GM23248 (cell line): Measurements from ENCODE around the gene ZNF225. TPM values are rescaled to one million over a fixed set of nuclear protein-coding genes. Genes with fewer than 3 reads are reported as not detected.

ENCODE experiments used
- DNase-seq: peaks from one replicate; pipeline ENCODE4 v3.0.0-alpha.2; 2015
- H2AFZ ChIP-seq: fragments of 200-600 bp; sonication (generic); 2 replicates; pipeline ENCODE4 v1.6.1; 2016; ENCODE audit warnings: antibody characterized with exemption
- H3F3A ChIP-seq: fragments of 200-600 bp; sonication (generic); 2 replicates; pipeline ENCODE4 v1.6.1; 2016; ENCODE audit warnings: mild to moderate bottlenecking, antibody characterized with exemption, mixed run types; ENCODE audit not compliant: insufficient read depth
- H3K27ac ChIP-seq: fragments of 200-600 bp; sonication (generic); 2 replicates; pipeline ENCODE4 v1.5.1; 2016; ENCODE audit warnings: mild to moderate bottlenecking
- H3K27me3 ChIP-seq: fragments of 200-600 bp; sonication (generic); replicated peaks from 2 replicates; pipeline ENCODE4 v1.6.1; 2016; ENCODE audit warnings: mild to moderate bottlenecking; ENCODE audit not compliant: insufficient read depth
- H3K36me3 ChIP-seq: fragments of 200-600 bp; sonication (generic); 2 replicates; pipeline ENCODE4 v1.6.1; 2016; ENCODE audit warnings: low read depth, mild to moderate bottlenecking
- H3K4me1 ChIP-seq: fragments of 200-600 bp; sonication (generic); 2 replicates; pipeline ENCODE4 v1.6.1; 2016; ENCODE audit warnings: mild to moderate bottlenecking; ENCODE audit not compliant: insufficient read depth
- H3K4me2 ChIP-seq: fragments of 200-600 bp; sonication (generic); one replicate; pipeline ENCODE4 v1.6.1; 2016; ENCODE audit warnings: mild to moderate bottlenecking; ENCODE audit not compliant: unreplicated experiment
- H3K4me3 ChIP-seq: fragments of 200-600 bp; sonication (generic); 2 replicates; pipeline ENCODE4 v1.5.1; 2016; ENCODE audit warnings: mild to moderate bottlenecking
- H3K79me2 ChIP-seq: fragments of 200-600 bp; sonication (generic); 2 replicates; pipeline ENCODE4 v1.6.1; 2016; ENCODE audit warnings: mild to moderate bottlenecking; ENCODE audit not compliant: insufficient read depth
- H3K9ac ChIP-seq: fragments of 200-600 bp; sonication (generic); 2 replicates; pipeline ENCODE4 v1.6.1; 2016; ENCODE audit warnings: mild to moderate bottlenecking
- H3K9me2 ChIP-seq: fragments of 200-600 bp; sonication (generic); 2 replicates; pipeline ENCODE4 v1.6.1; 2016; ENCODE audit warnings: mixed run types, mild to moderate bottlenecking, moderate library complexity; ENCODE audit not compliant: insufficient read depth
- H3K9me3 ChIP-seq: fragments of 200-600 bp; sonication (generic); one replicate; pipeline ENCODE4 v1.6.1; 2017; ENCODE audit warnings: low read depth
- H4K20me1 ChIP-seq: fragments of 200-600 bp; sonication (generic); 2 replicates; pipeline ENCODE4 v1.6.0; 2016; ENCODE audit not compliant: insufficient read depth
- EZH2 ChIP-seq: fragments of 200-600 bp; sonication (generic); IDR thresholded peaks from 2 replicates; pipeline ENCODE4 v1.6.1; 2018; ENCODE audit warnings: antibody characterized with exemption, mild to moderate bottlenecking; ENCODE audit not compliant: insufficient read depth, poor library complexity, severe bottlenecking
- EZH2phosphoT487 ChIP-seq: fragments of 200-600 bp; sonication (generic); IDR thresholded peaks from 2 replicates; pipeline ENCODE4 v1.6.1; 2018; ENCODE audit warnings: antibody characterized with exemption, moderate library complexity, mild to moderate bottlenecking, low read depth; ENCODE audit not compliant: insufficient read depth
- WGBS, 2 experiments: methylation state at CpG; one replicate each; pipeline ENCODE4 v1.1.6; 2015 to 2017; ENCODE audit warnings: low lambda C conversion rate in 2 of 2, low coverage in 1 of 2; ENCODE audit errors: missing lambda C conversion rate in 2 of 2; 5-methylcytosine and 5-hydroxymethylcytosine counted together
- in situ Hi-C: fragments of 300-500 bp; cut with MboI; formaldehyde crosslinking; loops from 2 replicates; pipeline ENCODE4 v1.15.0; 2020
- polyA plus RNA-seq: library from polyadenylated mRNA; unstranded; fragments of >200 nt; fragmentation: Nextera tagmentation; extraction: Ambion mirVana; gene quantifications from 2 replicates; pipeline ENCODE4 v1.2.1, GENCODE V29; 2016
- total RNA-seq: library from RNA; depleted of rRNA; stranded (reverse); fragments of >200 nt; shearing (Covaris generic); gene quantifications from 2 replicates; pipeline ENCODE4 v1.2.3, GENCODE V29; 2014

ZNF225 gene
- total and polyA plus RNA-seq, 2 experiments from 2014 or later = 4.3 to 6.1 TPM

DNA sequence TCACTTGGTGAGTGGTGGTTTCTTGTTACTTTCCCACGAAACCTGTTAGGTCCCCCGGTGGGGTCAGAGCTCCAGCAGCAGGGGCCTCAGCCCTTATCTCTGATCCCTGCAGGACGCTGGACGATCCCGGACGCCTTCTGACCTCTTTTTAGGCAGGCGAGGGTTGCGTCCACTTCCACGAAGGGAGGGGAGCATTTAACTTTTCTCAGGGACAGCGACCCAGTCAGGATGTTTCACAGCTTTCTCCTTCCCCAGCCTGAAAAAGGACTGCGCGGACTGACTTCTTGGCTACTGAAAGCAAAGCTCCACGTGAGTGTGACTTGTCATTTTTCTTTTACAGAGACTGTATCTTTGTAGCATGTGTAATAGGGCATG lies 28.8 kb downstream of the ZNF225 start:
- peak; percentile 69 for DNase-seq
- peak overlapping the region; percentile 79 for H3K9ac ChIP-seq
- peak overlapping the region; percentile 88 for H3K4me2 ChIP-seq
- H3F3A ChIP-seq = no peaks in the 10 kb centered on the region
- TF ChIP-seq EZH2 = no peak
- TF ChIP-seq EZH2phosphoT487 = no peak
- no peaks in the 10 kb centered on the region for H3K9me3 ChIP-seq
- H4K20me1 ChIP-seq = no peaks in the 10 kb centered on the region
- in situ Hi-C loops = no loop called here
- no peaks in the 10 kb centered on the region for H3K27me3 ChIP-seq
- H3K79me2 ChIP-seq = peaks cover 52% of the 10 kb centered on the region
- H3K9me2 ChIP-seq = no peaks in the 10 kb centered on the region
- H2AFZ ChIP-seq = peak overlapping the region; percentile 97
- no peaks in the 10 kb centered on the region; the same call in 1 of the 2 replicates for H3K36me3 ChIP-seq
- peak overlapping the region; percentile 88 for H3K4me3 ChIP-seq
- H3K27ac ChIP-seq = peak overlapping the region; percentile 44
- H3K4me1 ChIP-seq = peaks cover 14% of the 10 kb centered on the region
- WGBS, 2 experiments = 2 to 4% methylated on average over 13 of the region's 13 CpGs

DNA sequence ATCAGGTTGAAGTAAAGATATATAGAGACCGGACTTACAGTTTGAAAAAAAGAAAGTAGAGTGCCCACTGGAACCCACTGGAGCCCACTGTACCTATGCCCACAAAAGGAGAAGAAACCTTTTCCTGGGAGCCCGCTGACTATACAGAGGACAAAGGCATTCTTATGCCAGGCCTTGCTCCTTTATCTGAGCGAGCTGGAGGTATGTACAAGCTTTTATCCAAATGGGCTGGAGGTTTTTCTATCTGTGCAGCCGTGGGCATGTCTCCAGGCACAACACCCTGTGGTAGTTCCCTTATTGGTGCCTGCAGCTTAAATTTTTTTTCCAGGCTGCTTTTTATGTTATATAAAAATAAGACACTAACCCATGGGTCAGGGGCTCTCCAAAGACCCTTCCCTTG lies 36.6 kb downstream of the ZNF225 start:
- Histone ChIP-seq H3K9me2 (no peaks in the 10 kb centered on the region), H3K27ac (no peak overlapping the region), H3K9me3 (no peaks in the 10 kb centered on the region), H2AFZ (no peak overlapping the region), H3K79me2 (peaks cover 10% of the 10 kb centered on the region; the same call in 1 of the 2 replicates), H3F3A (no peaks in the 10 kb centered on the region), H3K36me3 (peaks cover 55% of the 10 kb centered on the region), H3K9ac (no peak overlapping the region), H3K4me3 (no peak overlapping the region), H3K27me3 (no peaks in the 10 kb centered on the region), H3K4me2 (no peak overlapping the region), H4K20me1 (no peaks in the 10 kb centered on the region), H3K4me1 (no peaks in the 10 kb centered on the region)
- no peak for DNase-seq
- TF ChIP-seq EZH2phosphoT487 (no peak), EZH2 (no peak)
- in situ Hi-C loops = no loop called here
- 92 to 93% methylated on average over 4 of the region's 4 CpGs for WGBS, 2 experiments

DNA sequence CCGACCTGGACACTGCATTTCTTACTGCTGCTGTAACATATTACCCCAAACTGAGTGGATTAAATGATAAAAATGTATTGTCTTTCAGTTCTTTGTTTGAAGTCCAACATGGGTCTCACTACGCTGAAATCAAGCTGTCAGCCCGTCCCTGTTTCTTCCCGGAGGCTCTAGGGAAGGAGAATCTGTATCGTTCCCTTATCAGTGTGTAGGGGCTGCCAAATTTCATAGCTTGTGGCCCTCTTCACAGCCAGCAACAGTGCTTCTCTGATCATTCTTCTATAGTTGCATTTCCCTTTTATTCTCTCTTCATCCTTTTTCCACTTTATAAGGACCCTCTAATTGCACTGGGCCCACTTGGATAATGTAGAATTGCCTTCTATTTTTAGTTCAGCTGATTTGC lies 38.3 kb downstream of the ZNF225 start:
- TF ChIP-seq EZH2 (no peak), EZH2phosphoT487 (no peak)
- Histone ChIP-seq H4K20me1 (no peaks in the 10 kb centered on the region), H3K9ac (no peak overlapping the region), H3K27ac (no peak overlapping the region), H3K79me2 (no peaks in the 10 kb centered on the region), H3K4me1 (no peaks in the 10 kb centered on the region), H3K27me3 (no peaks in the 10 kb centered on the region), H3F3A (no peaks in the 10 kb centered on the region), H3K9me3 (no peaks in the 10 kb centered on the region), H3K36me3 (peaks cover 69% of the 10 kb centered on the region), H3K9me2 (no peaks in the 10 kb centered on the region), H3K4me3 (no peak overlapping the region), H3K4me2 (no peak overlapping the region), H2AFZ (no peak overlapping the region)
- in situ Hi-C loops = no loop called here
- WGBS, 2 experiments = 96% methylated on average over 5 of the region's 5 CpGs
- DNase-seq = no peak

DNA sequence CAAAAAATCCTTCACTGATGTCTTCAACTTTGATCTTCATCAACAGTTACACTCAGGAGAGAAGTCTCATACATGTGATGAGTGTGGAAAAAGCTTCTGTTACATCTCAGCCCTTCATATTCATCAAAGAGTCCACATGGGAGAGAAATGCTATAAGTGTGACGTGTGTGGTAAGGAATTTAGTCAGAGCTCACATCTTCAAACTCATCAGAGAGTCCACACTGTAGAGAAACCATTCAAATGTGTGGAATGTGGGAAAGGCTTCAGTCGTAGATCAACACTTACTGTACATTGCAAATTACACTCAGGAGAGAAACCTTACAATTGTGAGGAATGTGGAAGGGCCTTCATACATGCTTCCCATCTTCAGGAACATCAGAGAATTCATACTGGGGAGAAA lies 43.3 kb downstream of the ZNF225 start:
- no peak for DNase-seq
- Histone ChIP-seq H3F3A (no peaks in the 10 kb centered on the region), H4K20me1 (no peaks in the 10 kb centered on the region), H3K4me2 (no peak overlapping the region), H3K9ac (no peak overlapping the region), H3K27ac (no peak overlapping the region), H3K4me3 (no peak overlapping the region), H2AFZ (no peak overlapping the region), H3K79me2 (no peaks in the 10 kb centered on the region), H3K27me3 (no peaks in the 10 kb centered on the region), H3K9me3 (peaks cover 3% of the 10 kb centered on the region), H3K36me3 (peaks cover 50% of the 10 kb centered on the region), H3K4me1 (no peaks in the 10 kb centered on the region), H3K9me2 (no peaks in the 10 kb centered on the region)
- WGBS, 2 experiments = 95 to 97% methylated on average over 2 of the region's 2 CpGs
- in situ Hi-C loops = no loop called here
- no peak for TF ChIP-seq EZH2

DNA sequence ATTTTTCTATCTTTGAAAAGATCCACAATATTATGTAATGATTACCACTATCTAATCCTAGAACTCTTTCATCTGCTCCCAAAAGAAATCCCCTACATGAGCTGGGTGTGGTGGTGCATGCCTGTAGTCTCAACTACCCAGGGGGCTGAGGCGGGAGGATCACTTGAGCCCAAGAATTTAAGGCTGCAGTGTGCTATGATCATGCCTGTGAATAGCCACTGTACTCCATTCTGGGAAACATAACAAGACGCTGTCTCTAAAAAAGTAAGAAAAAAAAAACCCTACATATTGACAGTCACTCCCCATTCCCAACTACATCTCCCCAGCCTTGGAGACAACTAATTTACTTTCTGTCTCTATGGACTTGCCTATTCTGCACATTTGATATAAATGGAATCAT lies 50.6 kb downstream of the ZNF225 start:
- no peak overlapping the region for H3K4me2 ChIP-seq
- DNase-seq = no peak
- TF ChIP-seq EZH2phosphoT487 (no peak), EZH2 (no peak)
- H3K9ac ChIP-seq = no peak overlapping the region
- no peaks in the 10 kb centered on the region for H3K9me3 ChIP-seq
- H3K79me2 ChIP-seq = peaks cover 37% of the 10 kb centered on the region
- no peak overlapping the region for H3K4me3 ChIP-seq
- peaks cover 4% of the 10 kb centered on the region; the same call in 1 of the 2 replicates for H3K4me1 ChIP-seq
- no peaks in the 10 kb centered on the region for H3K27me3 ChIP-seq
- H3K27ac ChIP-seq = no peak overlapping the region
- H3F3A ChIP-seq = peaks cover 14% of the 10 kb centered on the region; the same call in 1 of the 2 replicates
- H3K36me3 ChIP-seq = peaks cover 8% of the 10 kb centered on the region; the same call in 1 of the 2 replicates
- peak overlapping the region; percentile 93; the same call in 1 of the 2 replicates for H2AFZ ChIP-seq
- in situ Hi-C loops = no loop called here
- no peaks in the 10 kb centered on the region for H3K9me2 ChIP-seq
- no peaks in the 10 kb centered on the region for H4K20me1 ChIP-seq
- 66 to 73% methylated on average over 2 of the region's 2 CpGs for WGBS, 2 experiments
